Measurements from ENCODE around the gene ST6GALNAC3. TPM values are rescaled to one million over a fixed set of nuclear protein-coding genes. Genes with fewer than 3 reads are reported as not detected.

Gene ST6GALNAC3
- total RNA-seq, 1 donor from 2014 or later = 46.8 TPM

DNA sequence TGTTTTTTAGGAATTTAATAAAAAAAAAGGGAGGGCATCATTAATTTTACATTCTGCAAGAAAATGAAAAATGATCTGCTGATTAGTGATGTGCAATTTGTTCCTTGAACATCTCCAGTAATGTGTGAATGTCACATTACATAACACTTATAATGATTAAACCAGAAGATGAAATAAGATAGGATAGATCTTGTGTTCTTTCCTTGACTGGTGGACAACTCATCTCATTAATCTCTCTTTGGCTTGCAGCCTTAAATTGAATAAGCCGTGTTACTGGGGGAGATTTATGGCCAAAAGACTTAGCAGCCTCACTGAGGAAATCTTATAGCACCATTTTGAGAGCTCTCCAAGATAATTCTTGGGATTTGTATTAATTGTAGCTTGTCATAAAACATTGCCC lies 217.2 kb downstream of the ST6GALNAC3 start:
- DNase-seq (ENCODE audit: low spot score) = no peak
- TF ChIP-seq, protein P1, sequence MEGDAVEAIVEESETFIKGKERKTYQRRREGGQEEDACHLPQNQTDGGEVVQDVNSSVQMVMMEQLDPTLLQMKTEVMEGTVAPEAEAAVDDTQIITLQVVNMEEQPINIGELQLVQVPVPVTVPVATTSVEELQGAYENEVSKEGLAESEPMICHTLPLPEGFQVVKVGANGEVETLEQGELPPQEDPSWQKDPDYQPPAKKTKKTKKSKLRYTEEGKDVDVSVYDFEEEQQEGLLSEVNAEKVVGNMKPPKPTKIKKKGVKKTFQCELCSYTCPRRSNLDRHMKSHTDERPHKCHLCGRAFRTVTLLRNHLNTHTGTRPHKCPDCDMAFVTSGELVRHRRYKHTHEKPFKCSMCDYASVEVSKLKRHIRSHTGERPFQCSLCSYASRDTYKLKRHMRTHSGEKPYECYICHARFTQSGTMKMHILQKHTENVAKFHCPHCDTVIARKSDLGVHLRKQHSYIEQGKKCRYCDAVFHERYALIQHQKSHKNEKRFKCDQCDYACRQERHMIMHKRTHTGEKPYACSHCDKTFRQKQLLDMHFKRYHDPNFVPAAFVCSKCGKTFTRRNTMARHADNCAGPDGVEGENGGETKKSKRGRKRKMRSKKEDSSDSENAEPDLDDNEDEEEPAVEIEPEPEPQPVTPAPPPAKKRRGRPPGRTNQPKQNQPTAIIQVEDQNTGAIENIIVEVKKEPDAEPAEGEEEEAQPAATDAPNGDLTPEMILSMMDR (IDR thresholded peaks at IDR 0.05; ENCODE audit: unreplicated experiment) = no peak
- H3K9me3 Mint-ChIP-seq (ENCODE audit: unreplicated experiment) = no peaks in the 10 kb centered on the region
- no peak overlapping the region for H3K4me3 Mint-ChIP-seq (ENCODE audit: unreplicated experiment)
- no peak overlapping the region for H3K27ac Mint-ChIP-seq (ENCODE audit: unreplicated experiment)
- H3K4me1 Mint-ChIP-seq (ENCODE audit: unreplicated experiment) = peaks cover 28% of the 10 kb centered on the region
- H3K36me3 Mint-ChIP-seq (ENCODE audit: low read depth, unreplicated experiment) = no peaks in the 10 kb centered on the region
- H3K27me3 Mint-ChIP-seq (ENCODE audit: unreplicated experiment) = no peaks in the 10 kb centered on the region

DNA sequence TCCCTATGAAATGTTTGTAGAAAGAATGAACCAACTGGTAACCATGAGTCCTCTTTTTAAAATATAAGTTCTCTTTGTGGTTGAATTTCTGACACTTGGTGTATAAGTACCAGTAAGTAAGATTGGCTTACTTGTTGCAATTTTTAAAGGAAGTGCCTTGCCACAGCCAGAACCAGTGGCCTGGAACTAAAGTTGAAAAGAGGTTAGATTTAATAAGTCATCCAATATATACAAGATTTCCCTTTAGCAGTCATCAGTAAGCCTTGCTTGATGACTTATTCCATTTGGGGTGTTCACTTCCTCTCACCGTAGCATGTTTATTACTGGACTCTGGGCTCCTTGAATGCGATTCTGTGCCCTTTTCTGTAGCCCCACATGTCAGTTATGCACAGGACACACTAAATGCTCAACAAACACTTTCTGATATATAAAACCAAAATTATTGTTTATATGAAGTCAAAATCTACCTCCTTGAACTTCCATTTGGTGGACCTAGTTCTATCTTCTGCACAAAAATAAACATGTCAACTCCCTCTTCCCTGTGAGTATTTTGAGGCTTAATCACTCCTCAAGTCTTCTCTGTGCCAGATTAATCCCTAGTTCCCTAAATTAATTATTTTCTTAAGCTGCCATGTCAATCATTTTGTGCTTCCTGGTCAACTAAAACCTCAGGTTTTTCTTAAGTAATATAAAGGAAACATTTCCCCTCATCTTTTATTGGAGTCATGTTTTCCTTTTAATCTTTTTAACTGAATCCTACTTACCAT lies 218.1 kb downstream of the ST6GALNAC3 start:
- H3K9me3 Mint-ChIP-seq (ENCODE audit: unreplicated experiment) = no peaks in the 10 kb centered on the region
- no peak for DNase-seq (ENCODE audit: low spot score)
- no peaks in the 10 kb centered on the region for H3K27me3 Mint-ChIP-seq (ENCODE audit: unreplicated experiment)
- peaks cover 27% of the 10 kb centered on the region for H3K4me1 Mint-ChIP-seq (ENCODE audit: unreplicated experiment)
- H3K4me3 Mint-ChIP-seq (ENCODE audit: unreplicated experiment) = no peak overlapping the region
- no peaks in the 10 kb centered on the region for H3K36me3 Mint-ChIP-seq (ENCODE audit: low read depth, unreplicated experiment)
- TF ChIP-seq, protein P1 (IDR thresholded peaks at IDR 0.05; ENCODE audit: unreplicated experiment) = no peak
- no peak overlapping the region for H3K27ac Mint-ChIP-seq (ENCODE audit: unreplicated experiment)

DNA sequence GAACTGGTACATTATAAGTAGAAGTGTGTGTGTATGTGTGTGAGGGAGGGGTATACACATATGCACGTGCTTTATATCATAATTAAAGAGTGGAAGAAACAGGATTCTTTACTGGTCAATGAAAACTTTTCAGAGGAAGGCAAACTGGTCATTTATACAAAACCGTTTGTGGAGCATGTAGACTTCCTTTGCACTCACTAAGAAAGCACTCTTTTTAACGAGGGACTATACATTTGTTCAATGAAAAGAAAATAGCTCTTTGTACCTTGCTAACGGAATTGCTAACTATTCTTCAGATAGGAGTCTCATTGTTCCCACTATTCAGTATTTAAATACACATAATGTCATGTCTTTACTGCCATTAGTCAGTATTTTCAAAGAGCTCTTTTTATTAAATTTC lies 219.3 kb downstream of the ST6GALNAC3 start:
- TF ChIP-seq, protein P1 (IDR thresholded peaks at IDR 0.05; ENCODE audit: unreplicated experiment) = no peak
- Mint-ChIP-seq H3K9me3 (ENCODE audit: unreplicated experiment) (no peaks in the 10 kb centered on the region), H3K4me1 (ENCODE audit: unreplicated experiment) (peaks cover 27% of the 10 kb centered on the region), H3K4me3 (ENCODE audit: unreplicated experiment) (no peak overlapping the region), H3K27ac (ENCODE audit: unreplicated experiment) (no peak overlapping the region), H3K36me3 (ENCODE audit: low read depth, unreplicated experiment) (no peaks in the 10 kb centered on the region), H3K27me3 (ENCODE audit: unreplicated experiment) (no peaks in the 10 kb centered on the region)
- DNase-seq (ENCODE audit: low spot score) = no peak

DNA sequence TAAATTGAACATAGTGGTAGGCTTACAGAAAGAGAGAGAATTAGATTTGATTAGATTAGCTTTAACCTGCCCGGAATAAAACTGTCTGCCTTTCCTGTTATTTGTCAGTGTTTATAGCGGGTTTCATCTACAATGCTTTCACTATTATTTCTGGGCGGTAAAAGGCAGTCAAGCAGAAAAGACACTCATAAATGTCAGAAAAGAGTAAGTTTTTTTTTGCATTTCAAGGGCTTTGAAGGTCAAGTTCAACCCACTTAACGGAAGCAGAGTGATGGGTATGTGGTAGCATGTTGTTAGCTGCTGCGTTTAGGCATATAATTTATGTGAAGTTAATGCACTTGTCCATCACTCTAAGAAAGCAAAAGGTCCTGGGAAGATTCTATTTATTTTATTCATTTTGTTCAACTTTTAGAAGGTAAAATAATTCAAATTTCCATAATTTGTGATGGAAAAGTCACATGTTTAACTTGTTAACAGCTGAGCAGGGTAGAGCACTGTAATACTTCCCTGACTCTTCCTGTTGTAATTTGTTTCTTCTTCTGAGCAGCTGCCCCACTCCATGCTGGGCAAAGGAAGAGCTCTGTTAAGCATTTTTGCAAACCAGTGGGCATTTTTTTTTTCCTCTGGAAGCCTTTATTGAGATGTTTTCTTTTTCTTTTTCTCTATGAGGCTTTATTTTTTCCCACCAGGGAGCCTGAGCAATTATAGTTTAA lies 220.1 kb downstream of the ST6GALNAC3 start:
- Mint-ChIP-seq H3K27ac (ENCODE audit: unreplicated experiment) (no peak overlapping the region), H3K36me3 (ENCODE audit: low read depth, unreplicated experiment) (no peaks in the 10 kb centered on the region), H3K4me1 (ENCODE audit: unreplicated experiment) (peaks cover 27% of the 10 kb centered on the region), H3K9me3 (ENCODE audit: unreplicated experiment) (no peaks in the 10 kb centered on the region), H3K4me3 (ENCODE audit: unreplicated experiment) (no peak overlapping the region), H3K27me3 (ENCODE audit: unreplicated experiment) (no peaks in the 10 kb centered on the region)
- no peak for DNase-seq (ENCODE audit: low spot score)
- TF ChIP-seq, protein P1 (IDR thresholded peaks at IDR 0.05; ENCODE audit: unreplicated experiment) = no peak

DNA sequence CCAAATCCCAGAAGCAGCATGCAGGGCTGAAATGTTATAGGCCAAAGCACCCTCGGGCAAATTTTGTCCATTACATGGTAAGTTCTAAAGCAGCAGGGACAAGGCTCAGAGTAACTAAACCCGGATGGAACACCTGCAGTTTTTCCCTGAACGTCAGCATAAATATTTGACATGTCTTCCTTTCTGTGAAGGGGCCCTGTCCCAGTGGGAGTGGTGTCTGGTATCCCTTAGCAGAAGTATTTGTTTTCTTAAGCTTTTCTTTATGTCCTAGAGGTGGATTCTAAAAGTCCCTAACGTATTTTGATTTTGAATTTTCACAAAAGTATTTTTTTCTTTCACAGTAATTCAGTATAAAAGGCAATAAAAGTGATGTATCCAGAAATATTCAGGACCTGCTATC lies 223.9 kb downstream of the ST6GALNAC3 start:
- Mint-ChIP-seq H3K27me3 (ENCODE audit: unreplicated experiment) (peaks cover 1% of the 10 kb centered on the region), H3K36me3 (ENCODE audit: low read depth, unreplicated experiment) (no peaks in the 10 kb centered on the region), H3K27ac (ENCODE audit: unreplicated experiment) (no peak overlapping the region), H3K4me3 (ENCODE audit: unreplicated experiment) (no peak overlapping the region), H3K9me3 (ENCODE audit: unreplicated experiment) (no peaks in the 10 kb centered on the region), H3K4me1 (ENCODE audit: unreplicated experiment) (peaks cover 30% of the 10 kb centered on the region)
- no peak for DNase-seq (ENCODE audit: low spot score)
- TF ChIP-seq, protein P1 (IDR thresholded peaks at IDR 0.05; ENCODE audit: unreplicated experiment) = no peak
